Mesendoderm (in vitro differentiated cells): Measurements from ENCODE around the gene GALNT9.

Experiments used
- DNase-seq: peaks from one replicate; pipeline ENCODE4 v3.0.0; 2013
- H2AK5ac ChIP-seq: 2 replicates; pipeline ENCODE4 v1.6.1; 2013; ENCODE audit warnings: low read length, inconsistent platforms
- H2BK120ac ChIP-seq: 2 replicates; pipeline ENCODE4 v1.6.1; 2013; ENCODE audit warnings: low read depth, mild to moderate bottlenecking, low read length, moderate library complexity, mixed read lengths
- H2BK15ac ChIP-seq: replicated peaks from 2 replicates; pipeline ENCODE4 v1.6.1; 2013; ENCODE audit warnings: low read depth, mild to moderate bottlenecking, moderate library complexity
- H2BK5ac ChIP-seq: 2 replicates; pipeline ENCODE4 v1.6.1; 2013; ENCODE audit warnings: low read length, inconsistent platforms
- H3K18ac ChIP-seq: 2 replicates; pipeline ENCODE4 v1.6.1; 2013; ENCODE audit warnings: mild to moderate bottlenecking, low read length, mixed read lengths
- H3K23ac ChIP-seq: one replicate; pipeline ENCODE4 v1.6.1; 2013; ENCODE audit warnings: low read length
- H3K27ac ChIP-seq: 2 replicates; pipeline ENCODE4 v1.5.1; 2013; ENCODE audit warnings: low read depth, mild to moderate bottlenecking, inconsistent platforms, low read length, moderate library complexity
- H3K27me3 ChIP-seq: 2 replicates; pipeline ENCODE4 v1.6.1; 2013; ENCODE audit warnings: low read length, control low read depth, mild to moderate bottlenecking, inconsistent platforms; ENCODE audit not compliant: insufficient read depth, poor library complexity
- H3K36me3 ChIP-seq: 2 replicates; pipeline ENCODE4 v1.6.1; 2013; ENCODE audit warnings: low read length, inconsistent platforms; ENCODE audit not compliant: control insufficient read depth, insufficient read depth
- H3K4ac ChIP-seq: one replicate; pipeline ENCODE4 v1.6.1; 2013; ENCODE audit warnings: low read depth, mild to moderate bottlenecking, low read length, moderate library complexity
- H3K4me1 ChIP-seq: 2 replicates; pipeline ENCODE4 v1.6.1; 2013; ENCODE audit warnings: low read depth, low read length, inconsistent platforms; ENCODE audit not compliant: control insufficient read depth
- H3K4me2 ChIP-seq: 2 replicates; pipeline ENCODE4 v1.6.1; 2013; ENCODE audit warnings: low read length
- H3K4me3 ChIP-seq: 2 replicates; pipeline ENCODE4 v1.5.1; 2013; ENCODE audit warnings: mild to moderate bottlenecking, low read length
- H3K56ac ChIP-seq: one replicate; pipeline ENCODE4 v1.6.1; 2013; ENCODE audit warnings: low read length
- H3K79me1 ChIP-seq: 2 replicates; pipeline ENCODE4 v1.6.1; 2013; ENCODE audit warnings: low read length, inconsistent platforms
- H3K79me2 ChIP-seq: 2 replicates; pipeline ENCODE4 v1.6.1; 2013; ENCODE audit warnings: mild to moderate bottlenecking, low read length; ENCODE audit not compliant: control insufficient read depth, insufficient read depth
- H3K9ac ChIP-seq: 2 replicates; pipeline ENCODE4 v1.6.1; 2013; ENCODE audit warnings: low read length, inconsistent platforms
- H4K5ac ChIP-seq: one replicate; pipeline ENCODE4 v1.6.1; 2013; ENCODE audit warnings: low read length
- H4K8ac ChIP-seq: one replicate; pipeline ENCODE4 v1.6.1; 2013; ENCODE audit warnings: low read depth, mild to moderate bottlenecking, control low read depth, low read length, moderate library complexity
- WGBS: extraction: QIAGEN DNeasy Blood & Tissue Kit; methylation state at CpG from one replicate; pipeline ENCODE4 v1.1.7; 2013; ENCODE audit warnings: low lambda C conversion rate, missing lambda C conversion rate; ENCODE audit not compliant: insufficient coverage; ENCODE audit errors: extremely low coverage; 5-methylcytosine and 5-hydroxymethylcytosine counted together

The GALNT9 gene

DNA sequence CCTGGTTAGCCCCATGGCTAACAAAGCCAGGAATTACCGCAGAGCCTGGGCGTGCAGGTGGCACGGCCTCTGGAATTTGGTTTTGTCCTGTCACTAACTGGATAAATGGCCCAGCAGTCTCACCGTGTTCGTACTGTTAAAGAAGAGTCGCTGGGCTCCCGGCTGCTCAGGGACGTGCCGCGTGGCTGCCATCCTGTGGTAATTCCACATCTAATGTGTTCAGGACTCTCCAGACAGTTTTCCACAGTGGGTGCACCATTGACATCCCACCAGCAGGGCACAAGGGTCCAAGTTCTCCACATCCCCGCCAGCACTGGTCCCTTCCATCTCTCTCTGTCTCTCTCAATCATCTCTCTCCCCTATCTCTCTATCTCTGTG is 165.5 kb downstream of the GALNT9 start:
- no peak overlapping the region for H3K56ac ChIP-seq
- WGBS, result no CpG with 5 or more reads among the region's 11 CpGs

GRCh38 chr12:132163041-132163910 is 166.1 kb downstream of the GALNT9 start:
- Histone ChIP-seq H2BK120ac (no peak overlapping the region), H3K4me3 (no peak overlapping the region), H3K18ac (no peak overlapping the region), H3K4ac (no peak overlapping the region), H3K36me3 (no peaks in the 10 kb centered on the region), H3K56ac (no peak overlapping the region), H3K9ac (no peak overlapping the region), H3K27ac (no peak overlapping the region), H3K4me1 (no peaks in the 10 kb centered on the region), H3K79me1 (no peaks in the 10 kb centered on the region), H2AK5ac (no peak overlapping the region), H4K5ac (no peak overlapping the region), H3K4me2 (no peak overlapping the region), H3K27me3 (no peaks in the 10 kb centered on the region), H2BK15ac (no peak overlapping the region), H2BK5ac (no peak overlapping the region), H3K23ac (no peak overlapping the region), H4K8ac (no peak overlapping the region), H3K79me2 (no peaks in the 10 kb centered on the region)
- no CpG with 5 or more reads among the region's 26 CpGs for WGBS
- no peak for DNase-seq

More for the DNA sequence above, 165.5 kb downstream of the GALNT9 start:
- H3K79me2 ChIP-seq, result no peaks in the 10 kb centered on the region
- H3K27ac ChIP-seq, result no peak overlapping the region
- no peak for DNase-seq
- no peak overlapping the region for H3K4me3 ChIP-seq
- H3K18ac ChIP-seq, result no peak overlapping the region
- H3K79me1 ChIP-seq, result no peaks in the 10 kb centered on the region
- no peak overlapping the region for H4K5ac ChIP-seq
- no peak overlapping the region for H3K9ac ChIP-seq
- no peaks in the 10 kb centered on the region for H3K36me3 ChIP-seq
- no peak overlapping the region for H3K4me2 ChIP-seq
- no peak overlapping the region for H2AK5ac ChIP-seq
- H3K4me1 ChIP-seq, result no peaks in the 10 kb centered on the region
- no peak overlapping the region for H2BK5ac ChIP-seq
- no peak overlapping the region for H2BK120ac ChIP-seq
- no peaks in the 10 kb centered on the region for H3K27me3 ChIP-seq
- no peak overlapping the region for H3K23ac ChIP-seq
- H4K8ac ChIP-seq, result no peak overlapping the region
- no peak overlapping the region for H3K4ac ChIP-seq
- no peak overlapping the region for H2BK15ac ChIP-seq

GRCh38 chr12:132162508-132163031 is 166.8 kb downstream of the GALNT9 start:
- Histone ChIP-seq H2BK120ac (no peak overlapping the region), H3K79me1 (no peaks in the 10 kb centered on the region), H3K4me1 (no peaks in the 10 kb centered on the region), H3K4ac (no peak overlapping the region), H3K4me2 (no peak overlapping the region), H3K27ac (no peak overlapping the region), H2AK5ac (no peak overlapping the region), H3K36me3 (peaks cover 2% of the 10 kb centered on the region), H3K56ac (no peak overlapping the region), H4K5ac (no peak overlapping the region), H3K79me2 (no peaks in the 10 kb centered on the region), H2BK5ac (no peak overlapping the region), H3K18ac (no peak overlapping the region), H3K27me3 (no peaks in the 10 kb centered on the region), H3K23ac (no peak overlapping the region), H3K9ac (no peak overlapping the region), H2BK15ac (no peak overlapping the region), H3K4me3 (no peak overlapping the region), H4K8ac (no peak overlapping the region)
- WGBS, result no CpG with 5 or more reads among the region's 17 CpGs
- no peak for DNase-seq

DNA sequence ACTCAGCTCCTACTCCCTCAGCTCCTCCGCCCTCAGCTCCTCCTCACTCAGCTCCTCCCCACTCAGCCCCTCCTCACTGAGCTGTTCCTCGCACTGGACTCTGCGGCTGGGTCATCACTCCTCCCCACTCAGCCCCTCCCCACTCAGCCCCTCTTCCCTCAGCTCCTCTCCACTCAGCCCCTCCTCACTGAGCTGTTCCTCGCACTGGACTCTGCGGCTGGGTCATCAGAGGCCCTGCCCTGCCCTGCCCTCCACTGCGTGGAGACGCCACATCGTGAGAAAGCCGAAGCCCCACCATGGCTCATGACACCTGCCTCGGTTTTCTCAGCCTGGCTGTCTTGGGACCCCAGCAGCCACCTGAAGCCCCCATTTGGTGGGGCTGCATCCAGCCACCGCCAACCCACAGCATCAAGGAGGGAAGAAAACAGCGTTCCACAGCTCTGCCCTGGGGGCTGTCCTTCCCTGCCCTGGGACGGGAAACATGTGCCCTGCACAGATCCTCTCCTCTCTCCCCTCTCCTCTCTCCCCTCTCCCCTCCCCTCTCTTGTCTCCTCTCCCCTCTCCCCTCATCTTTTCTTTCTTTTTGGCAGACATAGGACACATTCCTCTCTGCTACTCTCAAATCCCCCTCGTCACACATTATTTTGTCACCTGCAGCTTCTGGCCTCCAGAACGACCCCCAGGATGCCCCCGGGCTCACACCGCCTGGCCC is 167.4 kb downstream of the GALNT9 start:
- no peak for DNase-seq
- no peak overlapping the region for H2BK120ac ChIP-seq
- H3K79me1 ChIP-seq, result no peaks in the 10 kb centered on the region
- H3K9ac ChIP-seq, result no peak overlapping the region
- no peak overlapping the region for H4K5ac ChIP-seq
- no peaks in the 10 kb centered on the region for H3K4me1 ChIP-seq
- no peak overlapping the region for H4K8ac ChIP-seq
- H2BK5ac ChIP-seq, result no peak overlapping the region
- H3K36me3 ChIP-seq, result peaks cover 5% of the 10 kb centered on the region
- no peak overlapping the region for H3K18ac ChIP-seq
- no peak overlapping the region for H3K4ac ChIP-seq
- no CpG with 5 or more reads among the region's 17 CpGs for WGBS
- H3K27ac ChIP-seq, result no peak overlapping the region
- no peak overlapping the region for H2BK15ac ChIP-seq
- no peak overlapping the region for H3K4me3 ChIP-seq
- no peaks in the 10 kb centered on the region for H3K79me2 ChIP-seq
- no peak overlapping the region for H3K56ac ChIP-seq
- H2AK5ac ChIP-seq, result no peak overlapping the region
- H3K4me2 ChIP-seq, result no peak overlapping the region
- H3K23ac ChIP-seq, result no peak overlapping the region
- H3K27me3 ChIP-seq, result no peaks in the 10 kb centered on the region

- Histone ChIP-seq H2BK5ac (no peak overlapping the region), H3K4ac (no peak overlapping the region), H3K4me2 (no peak overlapping the region), H3K36me3 (peaks cover 12% of the 10 kb centered on the region), H3K4me1 (no peaks in the 10 kb centered on the region), H3K23ac (no peak overlapping the region), H3K56ac (no peak overlapping the region), H3K9ac (no peak overlapping the region), H3K27ac (no peak overlapping the region), H2BK120ac (no peak overlapping the region), H2AK5ac (no peak overlapping the region), H2BK15ac (no peak overlapping the region), H3K4me3 (no peak overlapping the region), H3K79me2 (no peaks in the 10 kb centered on the region), H3K27me3 (no peaks in the 10 kb centered on the region), H3K79me1 (no peaks in the 10 kb centered on the region), H4K8ac (no peak overlapping the region), H3K18ac (no peak overlapping the region), H4K5ac (no peak overlapping the region)
- WGBS, result no CpG with 5 or more reads among the region's 14 CpGs
- peak; percentile 27 for DNase-seq
These were observed 168.2 kb downstream of the GALNT9 start for GRCh38 chr12:132161036-132161781.
